ENCODE results near the gene RECQL5.
A peak's percentile ranks its signal among the peaks of the same experiment; 100 is the strongest.

The RECQL5 gene

GRCh38 chr17:75688209-75688825 lies 21.4 kb upstream of the RECQL5 start:
- DNase-seq (ENCODE audit: low read depth, low spot score) = peak; percentile 61

- DNase-seq (ENCODE audit: low read depth, low spot score) = peak; percentile 59
Observed at GRCh38 chr17:75685499-75685898, 18.5 kb upstream of the RECQL5 start.

DNA sequence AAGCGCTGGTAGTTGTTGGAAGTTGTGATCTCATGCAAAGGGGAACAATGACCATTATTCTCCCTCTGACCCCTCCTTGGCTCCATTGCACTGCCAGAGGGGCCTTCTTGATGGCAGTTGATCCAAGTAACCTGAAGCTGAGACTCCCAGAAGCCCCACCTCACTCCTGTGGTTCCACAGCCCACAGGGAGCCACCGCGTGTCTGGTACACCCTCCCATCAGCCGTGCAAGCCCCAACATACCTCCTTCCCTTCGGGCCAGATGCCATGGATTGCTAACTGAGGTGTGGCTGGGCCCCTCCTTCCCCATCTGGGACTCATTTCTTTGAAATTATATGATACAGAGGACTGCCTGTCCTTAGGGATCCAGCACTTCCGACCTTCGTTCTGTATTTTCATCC lies 18.0 kb upstream of the RECQL5 start:
- peak; percentile 82 for DNase-seq (ENCODE audit: low read depth, low spot score)

DNA sequence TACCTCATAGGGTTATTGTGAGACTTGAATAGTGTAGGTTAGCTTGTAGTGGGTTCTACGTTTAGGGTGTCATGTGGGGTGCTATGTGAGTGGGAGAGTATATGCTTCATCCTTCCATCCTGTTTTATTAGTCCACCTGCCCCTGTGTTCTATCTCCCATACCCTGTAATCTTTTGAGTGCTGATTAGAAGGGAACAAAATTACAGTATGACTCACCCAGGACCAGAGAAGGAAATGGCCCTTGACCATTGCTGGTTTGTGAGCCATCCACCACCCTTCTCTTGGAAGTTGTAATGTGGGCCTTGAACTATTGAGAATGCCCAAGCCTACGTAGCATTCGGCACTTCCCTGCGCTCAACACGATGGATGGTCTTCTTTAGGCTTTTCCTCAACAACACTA lies 17.3 kb upstream of the RECQL5 start:
- no peak for DNase-seq (ENCODE audit: low read depth, low spot score)

DNA sequence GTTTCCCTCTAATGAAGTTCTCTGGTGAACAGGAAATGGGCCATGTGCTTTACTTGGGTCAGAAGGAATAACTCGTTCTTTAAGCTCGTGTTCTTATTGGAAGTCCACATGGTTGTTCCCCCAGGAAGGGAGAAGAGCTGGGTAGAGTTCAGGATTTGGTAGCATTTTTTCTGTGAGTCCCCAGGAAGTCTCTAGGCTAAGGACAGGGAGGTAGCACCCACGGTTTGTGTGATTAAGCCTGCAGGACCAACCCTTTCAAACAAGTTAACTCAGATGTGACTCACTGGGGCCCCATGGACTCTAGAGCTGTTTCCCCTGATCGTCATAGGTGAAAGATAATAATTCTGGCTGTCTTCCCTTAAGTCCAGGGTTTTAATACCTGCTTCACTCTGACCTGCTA lies 16.6 kb upstream of the RECQL5 start:
- DNase-seq (ENCODE audit: low read depth, low spot score) = peak; percentile 57

DNA sequence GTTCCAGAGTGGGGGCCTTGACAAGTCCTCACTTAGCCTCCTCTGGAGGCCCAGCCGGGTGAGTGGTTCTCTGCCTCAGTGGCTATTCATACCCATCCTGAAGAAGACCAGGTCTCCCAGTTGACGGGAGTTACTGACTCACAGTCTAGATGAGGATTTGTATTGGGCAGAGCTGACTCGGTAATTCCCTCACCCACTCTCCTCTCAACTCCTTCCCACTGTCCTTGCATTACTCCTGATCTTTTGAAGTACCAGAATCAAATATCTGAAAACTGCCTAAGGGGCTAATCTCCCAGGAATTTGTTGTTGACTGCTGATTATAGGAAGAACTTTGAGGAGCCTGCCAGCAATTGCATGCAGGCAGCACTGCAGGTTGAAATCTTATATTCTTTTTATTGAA lies 14.3 kb upstream of the RECQL5 start:
- DNase-seq (ENCODE audit: low read depth, low spot score) = peak; percentile 58

- no peak for DNase-seq (ENCODE audit: low read depth, low spot score)
Observed at GRCh38 chr17:75680431-75680830, 13.5 kb upstream of the RECQL5 start.

GRCh38 chr17:75679706-75680211 lies 12.8 kb upstream of the RECQL5 start:
- peak; percentile 70 for DNase-seq (ENCODE audit: low read depth, low spot score)

DNA sequence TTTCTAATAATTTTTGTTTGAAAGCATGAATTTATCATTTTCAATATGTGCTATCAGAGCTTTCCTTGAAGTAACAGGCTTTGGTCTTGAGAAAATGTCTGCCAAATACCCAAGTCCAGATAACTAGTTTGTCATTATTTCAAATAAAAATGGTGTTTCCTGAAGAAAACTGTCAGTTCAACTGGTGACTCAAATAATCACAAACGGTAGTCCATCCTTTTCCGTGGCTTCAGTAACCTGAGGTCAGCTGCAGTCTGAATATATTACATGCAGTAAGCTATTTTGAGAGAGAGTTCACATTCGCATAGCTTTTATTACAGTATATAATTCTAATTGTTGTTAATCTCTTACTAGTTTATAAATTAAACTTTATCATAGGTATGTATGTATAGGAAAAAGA lies 9.5 kb upstream of the RECQL5 start:
- DNase-seq (ENCODE audit: low read depth, low spot score) = no peak

DNA sequence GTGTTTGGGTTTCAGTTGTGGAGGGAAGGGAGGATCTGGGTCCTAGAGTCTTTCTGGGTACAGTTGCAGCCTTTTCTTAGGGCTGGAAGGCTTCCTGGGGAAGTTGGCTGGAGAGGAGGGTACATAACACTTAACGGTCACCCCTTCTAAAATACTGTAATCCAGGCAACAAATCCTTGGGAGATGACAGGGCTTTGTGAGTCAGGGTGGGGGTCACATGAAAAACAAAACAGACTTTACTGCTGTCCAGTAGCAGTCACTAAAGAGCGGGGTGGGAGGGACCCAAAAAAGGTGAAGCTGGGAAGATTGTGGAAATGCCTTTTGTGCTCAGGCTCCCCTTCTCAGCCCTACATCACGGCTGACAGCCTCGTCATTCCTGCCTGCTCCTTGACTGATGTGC lies 6.5 kb upstream of the RECQL5 start:
- DNase-seq (ENCODE audit: low read depth, low spot score) = no peak

- DNase-seq (ENCODE audit: low read depth, low spot score) = no peak
Observed at GRCh38 chr17:75672011-75672410, 5.1 kb upstream of the RECQL5 start.

DNA sequence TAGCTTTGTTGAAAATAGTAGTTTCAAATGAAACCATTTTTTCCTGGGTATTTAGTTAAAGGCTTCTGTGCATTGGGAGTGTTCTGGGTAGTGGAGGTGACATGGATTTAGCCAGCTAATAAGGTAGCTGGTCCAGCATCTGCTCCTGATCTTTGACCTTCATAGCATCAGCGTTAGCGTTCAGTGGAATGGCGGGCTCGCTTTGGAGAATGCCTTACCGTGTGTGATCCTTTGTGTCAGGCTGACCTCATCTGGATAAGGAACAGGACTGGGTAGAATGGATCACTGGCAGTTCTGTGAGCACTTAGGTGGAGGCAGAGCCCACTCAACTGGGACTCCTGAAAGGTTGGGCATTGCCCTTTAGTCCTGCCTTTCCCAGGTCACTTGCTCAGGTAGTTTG lies 3.9 kb upstream of the RECQL5 start:
- no peak for DNase-seq (ENCODE audit: low read depth, low spot score)

DNA sequence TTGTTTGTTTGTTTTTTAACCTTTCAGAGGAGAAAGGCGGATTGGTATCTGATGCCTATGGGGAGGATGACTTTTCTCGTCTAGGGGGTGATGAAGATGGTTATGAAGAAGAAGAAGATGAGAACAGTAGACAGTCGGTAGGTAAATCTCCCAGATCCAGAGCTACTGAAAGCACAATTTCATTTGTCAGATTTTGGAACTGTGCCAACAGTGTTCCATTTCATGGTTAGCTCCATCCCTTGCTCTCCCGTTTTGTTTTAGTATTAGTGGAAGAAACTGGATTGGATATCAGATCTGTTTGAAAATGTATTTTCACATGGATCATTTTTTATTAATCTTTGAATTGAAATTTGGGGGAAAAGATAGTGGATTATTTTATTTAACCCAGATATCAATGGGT lies 1.5 kb upstream of the RECQL5 start:
- DNase-seq (ENCODE audit: low read depth, low spot score) = no peak

DNA sequence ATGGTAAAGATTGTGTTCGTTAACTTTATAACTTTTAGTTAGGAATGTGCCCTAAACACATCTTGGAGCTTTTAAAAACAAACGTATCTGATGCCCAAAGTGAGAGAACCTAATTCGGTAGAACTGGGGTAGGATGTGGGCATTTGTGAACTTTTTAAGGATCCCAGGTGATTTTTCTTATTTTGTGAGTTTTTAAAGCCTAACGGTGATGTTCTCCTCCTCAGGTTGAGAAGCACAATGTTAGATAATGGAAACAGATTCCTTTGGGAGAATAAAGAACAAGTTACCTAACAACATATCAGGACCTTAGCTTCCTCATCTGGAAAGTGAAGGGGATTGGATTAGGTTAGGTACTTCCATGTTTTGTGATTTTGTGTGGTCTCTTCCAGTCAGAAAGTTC lies 871 bp upstream of the RECQL5 start:
- DNase-seq (ENCODE audit: low read depth, low spot score) = no peak

- DNase-seq (ENCODE audit: low read depth, low spot score) = no peak
Observed at GRCh38 chr17:75665981-75666380, 973 bp downstream of the RECQL5 start.

GRCh38 chr17:75664099-75664549 lies 2.8 kb downstream of the RECQL5 start:
- no peak for DNase-seq (ENCODE audit: low read depth, low spot score)

DNA sequence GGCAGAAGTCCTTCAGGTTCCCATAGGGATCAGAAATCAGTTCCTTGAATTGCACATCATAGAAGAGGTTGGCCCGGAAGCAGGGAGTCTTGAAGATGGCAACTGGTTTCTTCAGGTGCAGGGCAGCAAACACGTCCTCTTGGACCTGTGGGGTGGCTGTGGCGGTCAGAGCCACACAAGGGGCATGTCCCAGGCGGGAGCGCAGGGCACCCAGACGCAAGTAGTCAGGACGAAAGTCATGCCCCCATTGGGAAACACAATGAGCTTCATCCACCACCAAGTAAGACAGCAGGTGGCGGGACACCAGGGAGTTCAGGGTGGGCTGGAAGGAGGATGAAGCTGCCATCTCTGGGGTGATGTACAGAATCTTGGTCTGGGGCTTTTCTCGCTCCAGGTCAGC lies 4.4 kb downstream of the RECQL5 start:
- no peak for DNase-seq (ENCODE audit: low read depth, low spot score)

DNA sequence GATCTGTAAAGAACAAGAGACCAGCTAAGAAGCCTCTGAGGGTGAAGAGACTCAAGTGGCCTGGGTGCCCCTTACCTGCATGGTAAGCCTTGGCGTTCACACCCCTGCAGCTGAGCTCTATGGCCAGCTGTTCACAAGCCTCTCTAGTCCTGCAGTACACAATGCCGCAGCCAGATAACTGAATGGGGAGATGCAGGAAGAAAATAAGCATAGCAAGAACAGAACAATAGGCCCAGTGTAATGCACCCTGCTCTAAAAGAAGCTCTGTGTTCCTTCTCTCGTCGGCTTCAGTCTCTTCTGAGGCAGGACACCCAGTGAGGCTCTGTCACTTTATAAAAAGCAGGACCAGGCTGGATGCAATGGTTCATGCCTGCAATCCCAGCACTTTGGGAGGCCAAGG lies 5.4 kb downstream of the RECQL5 start:
- DNase-seq (ENCODE audit: low read depth, low spot score) = no peak

DNA sequence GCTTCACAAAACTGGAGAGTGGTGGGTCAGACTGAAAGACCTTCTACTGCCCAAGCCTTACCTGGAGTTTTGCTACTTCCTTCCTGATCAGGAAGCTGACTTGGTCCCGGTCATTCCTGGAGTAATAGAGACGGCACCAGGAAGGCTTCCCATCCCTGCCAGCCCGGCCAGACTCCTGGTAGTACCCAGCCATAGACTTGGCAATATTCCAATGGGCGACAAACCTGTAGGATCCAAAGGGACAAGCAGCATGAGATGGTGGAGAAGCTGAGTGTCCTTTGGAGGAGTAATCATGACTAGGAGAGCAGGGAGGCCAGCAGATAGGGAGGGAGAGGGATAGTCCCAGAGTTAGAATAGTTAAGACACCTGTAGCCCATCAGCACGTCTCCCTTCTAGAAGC lies 8.7 kb downstream of the RECQL5 start:
- DNase-seq (ENCODE audit: low read depth, low spot score) = no peak

- DNase-seq (ENCODE audit: low read depth, low spot score) = no peak
Observed at GRCh38 chr17:75654176-75654575, 12.8 kb downstream of the RECQL5 start.

- peak; percentile 61 for DNase-seq (ENCODE audit: low read depth, low spot score)
Observed at GRCh38 chr17:75652934-75653549, 13.9 kb downstream of the RECQL5 start.

DNA sequence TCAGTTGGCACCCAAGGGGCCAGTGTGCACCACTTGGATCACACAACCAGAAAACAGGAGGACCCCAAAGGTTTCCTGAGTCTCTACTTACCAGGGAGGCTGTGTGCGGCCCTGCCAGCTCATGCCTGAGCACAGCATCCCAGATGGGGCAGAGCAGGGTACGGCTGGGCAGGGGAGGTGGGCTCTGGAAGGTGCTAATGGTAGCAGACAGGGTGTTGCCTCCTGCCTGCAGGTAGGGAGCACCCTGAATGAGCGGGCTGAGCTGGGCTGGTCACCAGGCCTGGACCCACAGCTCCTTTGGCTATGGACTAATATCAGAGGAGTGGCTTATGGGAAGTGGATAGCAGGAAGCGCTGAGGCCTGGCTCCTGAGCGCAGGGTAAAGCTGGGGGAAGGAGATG lies 14.6 kb downstream of the RECQL5 start:
- no peak for DNase-seq (ENCODE audit: low read depth, low spot score)

- no peak for DNase-seq (ENCODE audit: low read depth, low spot score)
Observed at GRCh38 chr17:75650874-75651273, 16.1 kb downstream of the RECQL5 start.

DNA sequence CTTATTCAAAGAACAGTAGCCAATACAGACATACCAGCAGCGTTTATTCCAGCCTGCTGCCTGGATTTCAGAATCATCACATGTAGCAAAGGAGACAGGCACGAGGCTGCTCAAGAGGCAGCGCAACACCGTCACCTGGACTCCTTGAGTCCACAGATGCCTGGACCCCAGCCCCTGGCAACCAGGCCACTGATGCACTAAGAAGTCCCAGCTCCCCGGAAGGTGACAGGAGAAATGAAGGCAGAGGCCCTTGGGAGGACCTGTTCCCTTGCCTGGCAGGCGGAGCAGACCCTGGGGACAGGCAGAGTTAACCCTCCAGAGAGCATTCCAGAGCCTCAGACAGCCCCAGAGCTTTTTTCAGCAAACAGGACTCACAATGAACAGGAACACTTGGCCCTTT lies 17.3 kb downstream of the RECQL5 start:
- DNase-seq (ENCODE audit: low read depth, low spot score) = no peak

Measured in astrocyte of the hippocampus (primary cell).